ENCODE measurements around the gene SPECC1L. TPM values are rescaled to one million over a fixed set of nuclear protein-coding genes. Genes with fewer than 3 reads are reported as not detected.

SPECC1L gene
- total RNA-seq, 2 donors from 2014 or later: 23.1 to 26.0 TPM

GRCh38 chr22:24355574-24355973 lies 84.9 kb downstream of the SPECC1L start:
- no peak for DNase-seq
- no peak overlapping the region for H3K4me3 ChIP-seq
- no peak overlapping the region for H3K27ac ChIP-seq
- H3K36me3 ChIP-seq (replicated peaks in 1 of 2; ENCODE audit: insufficient read depth in 1 of 2, low read depth in 2 of 2): peaks cover 0 to 7% of the 10 kb centered on the region in 2 donors
- ATAC-seq: no peak
- H3K27me3 ChIP-seq: no peaks in the 10 kb centered on the region
- no peaks in the 10 kb centered on the region for H3K9me3 ChIP-seq
- H3K4me1 ChIP-seq: no peaks in the 10 kb centered on the region
- 77 to 100% methylated on average over 2 of the region's 2 CpGs for WGBS, 2 donors
- TF ChIP-seq, protein P1, sequence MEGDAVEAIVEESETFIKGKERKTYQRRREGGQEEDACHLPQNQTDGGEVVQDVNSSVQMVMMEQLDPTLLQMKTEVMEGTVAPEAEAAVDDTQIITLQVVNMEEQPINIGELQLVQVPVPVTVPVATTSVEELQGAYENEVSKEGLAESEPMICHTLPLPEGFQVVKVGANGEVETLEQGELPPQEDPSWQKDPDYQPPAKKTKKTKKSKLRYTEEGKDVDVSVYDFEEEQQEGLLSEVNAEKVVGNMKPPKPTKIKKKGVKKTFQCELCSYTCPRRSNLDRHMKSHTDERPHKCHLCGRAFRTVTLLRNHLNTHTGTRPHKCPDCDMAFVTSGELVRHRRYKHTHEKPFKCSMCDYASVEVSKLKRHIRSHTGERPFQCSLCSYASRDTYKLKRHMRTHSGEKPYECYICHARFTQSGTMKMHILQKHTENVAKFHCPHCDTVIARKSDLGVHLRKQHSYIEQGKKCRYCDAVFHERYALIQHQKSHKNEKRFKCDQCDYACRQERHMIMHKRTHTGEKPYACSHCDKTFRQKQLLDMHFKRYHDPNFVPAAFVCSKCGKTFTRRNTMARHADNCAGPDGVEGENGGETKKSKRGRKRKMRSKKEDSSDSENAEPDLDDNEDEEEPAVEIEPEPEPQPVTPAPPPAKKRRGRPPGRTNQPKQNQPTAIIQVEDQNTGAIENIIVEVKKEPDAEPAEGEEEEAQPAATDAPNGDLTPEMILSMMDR (IDR thresholded peaks at IDR 0.05): no peak
- no peak for TF ChIP-seq POLR2A (IDR thresholded peaks at IDR 0.05)
- intact Hi-C loops (cut with DNase I): no loop called here

GRCh38 chr22:24357547-24357946 lies 86.9 kb downstream of the SPECC1L start:
- no peak for TF ChIP-seq POLR2A (IDR thresholded peaks at IDR 0.05)
- TF ChIP-seq, protein P1 (IDR thresholded peaks at IDR 0.05): no peak
- H3K36me3 ChIP-seq (replicated peaks in 1 of 2; ENCODE audit: insufficient read depth in 1 of 2, low read depth in 2 of 2): peaks cover 0 to 7% of the 10 kb centered on the region in 2 donors
- H3K27ac ChIP-seq: no peak overlapping the region

GRCh38 chr22:24358105-24358836 lies 87.6 kb downstream of the SPECC1L start:
- H3K4me1 ChIP-seq: no peaks in the 10 kb centered on the region
- intact Hi-C loops (cut with DNase I): no loop called here
- DNase-seq (no peak), ATAC-seq (no peak)
- WGBS, 2 donors: 92 to 95% methylated on average over 8 of the region's 8 CpGs
- H3K27ac ChIP-seq: no peak overlapping the region
- H3K36me3 ChIP-seq (replicated peaks in 1 of 2; ENCODE audit: insufficient read depth in 1 of 2, low read depth in 2 of 2): peaks cover 0 to 7% of the 10 kb centered on the region in 2 donors
- H3K4me3 ChIP-seq: no peak overlapping the region
- no peaks in the 10 kb centered on the region for H3K27me3 ChIP-seq
- TF ChIP-seq, protein P1 (IDR thresholded peaks at IDR 0.05): no peak
- TF ChIP-seq POLR2A (IDR thresholded peaks at IDR 0.05): no peak
- no peaks in the 10 kb centered on the region for H3K9me3 ChIP-seq

More at GRCh38 chr22:24357547-24357946, 86.9 kb downstream of the SPECC1L start:
- ATAC-seq (no peak), DNase-seq (no peak)
- H3K9me3 ChIP-seq: no peaks in the 10 kb centered on the region
- no peak overlapping the region for H3K4me3 ChIP-seq
- intact Hi-C loops (cut with DNase I): no loop called here
- H3K4me1 ChIP-seq: no peaks in the 10 kb centered on the region
- no peaks in the 10 kb centered on the region for H3K27me3 ChIP-seq

- Histone ChIP-seq H3K36me3 (replicated peaks in 1 of 2; ENCODE audit: insufficient read depth in 1 of 2, low read depth in 2 of 2) (peaks cover 0 to 2% of the 10 kb centered on the region in 2 donors), H3K4me1 (no peaks in the 10 kb centered on the region), H3K9me3 (no peaks in the 10 kb centered on the region), H3K27ac (no peak overlapping the region), H3K4me3 (no peak overlapping the region), H3K27me3 (no peaks in the 10 kb centered on the region)
- TF ChIP-seq, protein P1 (IDR thresholded peaks at IDR 0.05): no peak
- no peak for TF ChIP-seq POLR2A (IDR thresholded peaks at IDR 0.05)
- DNase-seq: no peak
- WGBS, 2 donors: 71 to 74% methylated on average over 5 of the region's 5 CpGs
- intact Hi-C loops (cut with DNase I): no loop called here
- ATAC-seq: no peak
These were observed 89.0 kb downstream of the SPECC1L start for GRCh38 chr22:24359452-24360120.

Data from body of pancreas (tissue), 4 donors.